HuH-7 (cell line): ENCODE results near the gene ALPP.
"Not testable (repeated sequence)": the region's sequence is repeated elsewhere in the genome, so short reads cannot be mapped to it uniquely, and the experiment has no call there.

Experiments used
- DNase-seq: peaks from one replicate; pipeline ENCODE4 v3.0.0; 2011; ENCODE audit warnings: low spot score

The ALPP gene

DNA sequence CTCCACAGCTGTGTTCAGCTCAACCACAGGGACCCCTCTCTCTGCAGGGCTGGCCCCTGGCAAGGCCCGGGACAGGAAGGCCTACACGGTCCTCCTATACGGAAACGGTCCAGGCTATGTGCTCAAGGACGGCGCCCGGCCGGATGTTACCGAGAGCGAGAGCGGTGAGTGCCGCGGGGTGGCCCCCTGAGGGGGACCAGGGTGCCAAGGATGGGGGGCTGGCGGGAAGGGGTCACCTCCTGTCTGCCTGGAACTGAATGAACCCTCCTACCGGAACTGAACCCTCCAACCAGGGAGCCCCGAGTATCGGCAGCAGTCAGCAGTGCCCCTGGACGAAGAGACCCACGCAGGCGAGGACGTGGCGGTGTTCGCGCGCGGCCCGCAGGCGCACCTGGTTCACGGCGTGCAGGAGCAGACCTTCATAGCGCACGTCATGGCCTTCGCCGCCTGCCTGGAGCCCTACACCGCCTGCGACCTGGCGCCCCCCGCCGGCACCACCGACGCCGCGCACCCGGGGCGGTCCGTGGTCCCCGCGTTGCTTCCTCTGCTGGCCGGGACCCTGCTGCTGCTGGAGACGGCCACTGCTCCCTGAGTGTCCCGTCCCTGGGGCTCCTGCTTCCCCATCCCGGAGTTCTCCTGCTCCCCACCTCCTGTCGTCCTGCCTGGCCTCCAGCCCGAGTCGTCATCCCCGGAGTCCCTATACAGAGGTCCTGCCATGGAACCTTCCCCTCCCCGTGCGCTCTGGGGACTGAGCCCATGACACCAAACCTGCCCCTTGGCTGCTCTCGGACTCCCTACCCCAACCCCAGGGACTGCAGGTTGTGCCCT is 2.9 kb downstream of the ALPP start:
- peak; percentile 37 for DNase-seq

GRCh38 chr2:232382331-232383225 is 4.0 kb downstream of the ALPP start:
- no peak for DNase-seq

GRCh38 chr2:232384466-232384865 is 5.9 kb downstream of the ALPP start:
- no peak for DNase-seq

DNA sequence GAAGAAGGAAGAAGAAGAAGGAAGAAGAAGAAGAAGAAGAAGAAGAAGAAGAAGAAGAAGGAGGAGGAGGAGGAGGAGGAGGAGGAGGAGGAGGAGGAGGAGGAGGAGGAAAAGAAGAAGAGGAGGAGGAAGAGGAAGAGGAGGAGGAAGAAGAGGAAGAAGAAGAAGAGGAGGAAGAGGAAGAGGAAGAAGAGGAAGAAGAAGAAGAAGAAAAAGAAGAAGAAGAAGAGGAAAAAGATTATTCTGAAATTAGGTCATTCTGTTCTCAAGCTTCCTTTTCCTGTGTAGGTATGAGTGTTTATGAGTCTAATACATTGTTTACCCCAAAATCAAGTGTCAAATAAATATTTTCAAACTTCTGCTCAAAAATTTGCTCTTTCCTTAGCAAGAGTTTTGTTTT is 6.5 kb downstream of the ALPP start:
- DNase-seq, result not testable (repeated sequence)

- no peak for DNase-seq
Measured at GRCh38 chr2:232385660-232386489, 7.3 kb downstream of the ALPP start.

- DNase-seq, result no peak
Measured at GRCh38 chr2:232386490-232386739, 7.9 kb downstream of the ALPP start.

- DNase-seq, result no peak
Measured at GRCh38 chr2:232386740-232387450, 8.3 kb downstream of the ALPP start.

- DNase-seq, result no peak
Measured at GRCh38 chr2:232387451-232388171, 9.1 kb downstream of the ALPP start.

- no peak for DNase-seq
Measured at GRCh38 chr2:232388324-232388891, 9.9 kb downstream of the ALPP start.

DNA sequence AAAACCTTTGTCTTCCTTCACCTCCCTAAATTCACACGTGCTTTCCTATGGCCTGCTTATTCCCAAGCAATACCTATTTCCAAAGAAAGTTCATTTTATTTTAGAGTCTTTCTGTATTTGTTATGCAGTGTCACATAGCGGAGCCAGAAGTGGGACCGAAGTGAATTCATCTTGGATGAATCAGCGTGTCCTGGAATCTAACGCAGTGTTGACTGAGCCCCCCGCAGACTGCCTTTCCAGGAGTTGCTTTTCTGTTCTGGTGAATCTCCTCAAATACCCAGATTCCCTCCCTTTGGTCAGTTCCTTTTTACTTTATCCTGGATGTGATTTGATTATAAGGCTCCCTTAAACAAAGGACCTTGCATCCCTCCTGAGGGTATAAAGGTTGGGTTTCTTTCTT is 10.8 kb downstream of the ALPP start:
- no peak for DNase-seq

DNA sequence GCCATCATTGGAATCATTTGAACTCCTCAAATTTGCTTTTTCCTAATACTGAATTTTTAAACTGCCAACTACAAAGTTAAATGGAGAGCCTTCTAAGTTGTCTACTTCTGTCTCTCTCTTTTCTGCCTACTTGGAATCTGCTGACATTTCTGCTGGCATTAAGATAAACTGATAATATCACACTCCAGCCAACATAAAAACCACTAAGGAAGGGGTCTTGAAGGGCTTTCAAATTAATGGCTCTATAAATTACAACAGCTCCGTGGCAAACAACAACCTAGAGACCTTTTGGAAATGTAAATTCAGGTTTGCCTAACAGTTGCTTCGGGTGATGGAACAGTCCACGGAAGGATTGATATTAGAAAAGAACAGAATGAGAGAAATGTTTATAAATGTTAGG is 12.1 kb downstream of the ALPP start:
- no peak for DNase-seq

DNA sequence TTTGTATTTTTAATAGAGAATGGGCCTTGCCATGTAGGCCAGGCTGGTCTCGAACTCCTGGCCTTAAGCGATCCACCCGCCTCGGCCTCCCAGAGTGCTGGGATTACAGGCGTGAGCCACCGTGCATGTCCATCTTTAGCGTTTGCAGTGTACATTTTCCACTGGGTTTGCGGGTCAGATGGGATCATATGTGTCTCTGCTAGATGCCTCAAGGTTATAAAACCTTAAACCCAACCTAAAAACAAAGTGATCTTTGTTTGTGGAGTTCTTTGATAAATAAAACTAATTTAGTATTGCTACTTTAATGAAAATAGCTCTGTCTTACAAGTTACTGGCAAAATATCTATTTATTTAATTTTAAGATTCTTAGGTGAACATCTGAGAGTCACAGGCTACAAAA is 15.0 kb downstream of the ALPP start:
- no peak for DNase-seq

GRCh38 chr2:232394431-232394830 is 15.9 kb downstream of the ALPP start:
- DNase-seq, result not testable (repeated sequence)

- DNase-seq, result no peak
Measured at GRCh38 chr2:232395586-232395985, 17.0 kb downstream of the ALPP start.

DNA sequence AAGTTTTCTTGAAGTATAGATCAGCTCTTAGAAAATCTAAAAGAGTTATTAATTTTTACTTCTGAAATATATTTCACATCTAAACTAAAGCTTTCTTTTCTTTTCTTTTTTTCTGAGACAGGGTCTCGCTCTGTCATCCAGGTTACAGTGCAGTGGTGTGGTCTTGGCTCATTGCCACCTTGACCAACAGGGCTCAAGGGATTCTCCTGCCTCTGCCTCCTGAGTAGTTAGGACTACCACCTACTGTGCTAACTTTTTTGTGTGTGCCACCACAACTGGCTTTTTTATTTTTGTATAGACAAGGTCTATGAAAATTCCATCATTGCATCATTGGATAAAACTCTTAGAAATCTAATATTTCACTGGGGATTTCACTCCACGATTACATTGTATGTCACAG is 18.1 kb downstream of the ALPP start:
- DNase-seq, result no peak

- DNase-seq, result no peak
Measured at GRCh38 chr2:232398293-232399034, 19.9 kb downstream of the ALPP start.

DNA sequence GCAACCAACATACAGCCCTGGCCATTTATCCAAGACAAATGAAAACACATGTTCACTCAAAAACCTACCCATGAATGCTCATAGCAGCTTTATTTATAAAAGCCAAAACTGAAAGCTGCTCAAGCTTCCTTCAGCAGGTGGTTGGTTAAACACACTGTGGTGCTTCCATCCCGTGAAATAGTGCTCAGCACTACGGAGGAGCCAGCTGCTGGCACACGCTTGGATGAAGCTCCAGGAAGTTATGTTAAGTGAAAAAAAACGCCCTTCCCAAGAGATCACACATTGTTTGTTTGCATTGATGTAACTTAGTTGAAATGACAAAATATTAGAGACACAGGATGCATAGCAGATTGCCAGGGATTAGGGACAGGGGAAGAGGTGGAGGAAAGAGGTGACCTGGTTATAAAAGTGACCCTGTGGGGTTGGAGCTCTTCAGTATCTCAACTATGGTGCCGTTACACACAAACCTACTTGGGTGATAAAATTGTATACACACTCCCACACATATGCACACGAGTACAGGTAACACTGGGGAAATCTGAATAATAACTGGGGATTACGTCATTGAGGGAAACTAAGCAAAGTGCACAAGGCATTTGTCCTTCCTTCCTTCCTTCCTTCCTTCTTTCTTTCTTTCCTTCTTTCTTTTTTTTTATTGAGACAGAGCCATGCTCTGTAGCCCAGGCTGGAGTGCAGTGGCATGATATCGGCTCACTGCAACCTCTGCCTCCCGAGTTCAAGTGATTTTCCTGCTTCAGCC is 21.9 kb downstream of the ALPP start:
- no peak for DNase-seq

- DNase-seq, result no peak
Measured at GRCh38 chr2:232402518-232402917, 24.0 kb downstream of the ALPP start.

GRCh38 chr2:232405943-232406510 is 27.5 kb downstream of the ALPP start:
- DNase-seq, result no peak
